ENCODE data around the gene ACOXL.
A peak's percentile ranks its signal among the peaks of the same experiment; 100 is the strongest.

Gene ACOXL

GRCh38 chr2:111157071-111157661, 424.8 kb downstream of the ACOXL start:
- no peak for DNase-seq

GRCh38 chr2:111157798-111158197, 425.4 kb downstream of the ACOXL start:
- DNase-seq, result no peak

- DNase-seq, result no peak
Measured at GRCh38 chr2:111159641-111160040, 427.3 kb downstream of the ACOXL start.

GRCh38 chr2:111160758-111161157, 428.4 kb downstream of the ACOXL start:
- no peak for DNase-seq

GRCh38 chr2:111161971-111162370, 429.6 kb downstream of the ACOXL start:
- DNase-seq, result peak in 50 of 56 donors; percentile 8 to 80 (median 51)

GRCh38 chr2:111162718-111163331, 430.5 kb downstream of the ACOXL start:
- no peak for DNase-seq

- no peak for DNase-seq
Measured at GRCh38 chr2:111164078-111164477, 431.7 kb downstream of the ACOXL start.

GRCh38 chr2:111165084-111165483, 432.7 kb downstream of the ACOXL start:
- no peak for DNase-seq

- no peak for DNase-seq
Measured at GRCh38 chr2:111166115-111166514, 433.7 kb downstream of the ACOXL start.

GRCh38 chr2:111167076-111167862, 434.9 kb downstream of the ACOXL start:
- DNase-seq, result no peak

GRCh38 chr2:111167863-111168162, 435.4 kb downstream of the ACOXL start:
- no peak for DNase-seq
